ENCODE results near the gene ZBTB5. TPM values are rescaled to one million over a fixed set of nuclear protein-coding genes. Genes with fewer than 3 reads are reported as not detected.
"Not testable (repeated sequence)": the region's sequence is repeated elsewhere in the genome, so short reads cannot be mapped to it uniquely, and the experiment has no call there.

ZBTB5 gene
- total RNA-seq, 1 experiment from 2014 or later: 17.2 TPM

GRCh38 chr9:37468620-37469019, 3.4 kb upstream of the ZBTB5 start:
- H3K27me3 ChIP-seq (replicated peaks; ENCODE audit: insufficient read depth, low read depth, low read length, poor library complexity): no peaks in the 10 kb centered on the region
- POLR2A ChIA-PET (ENCODE audit: low non-redundant PET): no interaction called here
- TF ChIP-seq EZH2 (IDR thresholded peaks at IDR 0.05; ENCODE audit: borderline replicate concordance, low read depth, low read length, poor library complexity, severe bottlenecking) (no peak), CTCF (conservative IDR thresholded peaks at IDR 0.05; ENCODE audit: low read depth, low read length) (no peak)
- H3K4me1 ChIP-seq (ENCODE audit: insufficient read depth, low read length, poor library complexity, severe bottlenecking): peaks cover 28% of the 10 kb centered on the region
- BruUV-seq (replicated peaks): no TSS peak
- no peak overlapping the region for H3K27ac ChIP-seq (ENCODE audit: low read depth, low read length, poor library complexity, severe bottlenecking)
- DNase-seq (ENCODE audit: low spot score): no peak
- no peak overlapping the region for H3K4me3 ChIP-seq (ENCODE audit: low read depth, low read length, poor library complexity, severe bottlenecking)
- no peaks in the 10 kb centered on the region for H3K36me3 ChIP-seq (ENCODE audit: insufficient read depth, low read length, poor library complexity, severe bottlenecking)
- intact Hi-C loops (cut with micrococcal nuclease; ENCODE audit: unreplicated experiment): no loop called here
- H3K9me3 ChIP-seq (ENCODE audit: low read depth, low read length, poor library complexity, severe bottlenecking): no peaks in the 10 kb centered on the region
- CTCF ChIA-PET: no interaction called here

GRCh38 chr9:37467530-37467929, 2.3 kb upstream of the ZBTB5 start:
- CTCF ChIA-PET; BruUV-seq (replicated peaks); H3K4me3 ChIP-seq (ENCODE audit: low read depth, low read length, poor library complexity, severe bottlenecking); intact Hi-C loops (cut with micrococcal nuclease; ENCODE audit: unreplicated experiment); H3K27me3 ChIP-seq (replicated peaks; ENCODE audit: insufficient read depth, low read depth, low read length, poor library complexity); DNase-seq (ENCODE audit: low spot score); H3K36me3 ChIP-seq (ENCODE audit: insufficient read depth, low read length, poor library complexity, severe bottlenecking); POLR2A ChIA-PET (ENCODE audit: low non-redundant PET); H3K9me3 ChIP-seq (ENCODE audit: low read depth, low read length, poor library complexity, severe bottlenecking); H3K27ac ChIP-seq (ENCODE audit: low read depth, low read length, poor library complexity, severe bottlenecking): not testable (repeated sequence)
- H3K4me1 ChIP-seq (ENCODE audit: insufficient read depth, low read length, poor library complexity, severe bottlenecking): peaks cover 33% of the 10 kb centered on the region

- Histone ChIP-seq H3K36me3 (ENCODE audit: insufficient read depth, low read length, poor library complexity, severe bottlenecking) (no peaks in the 10 kb centered on the region), H3K9me3 (ENCODE audit: low read depth, low read length, poor library complexity, severe bottlenecking) (no peaks in the 10 kb centered on the region), H3K27ac (ENCODE audit: low read depth, low read length, poor library complexity, severe bottlenecking) (peak overlapping the region; percentile 85), H3K27me3 (replicated peaks; ENCODE audit: insufficient read depth, low read depth, low read length, poor library complexity) (no peaks in the 10 kb centered on the region), H3K4me3 (ENCODE audit: low read depth, low read length, poor library complexity, severe bottlenecking) (peak overlapping the region; percentile 98), H3K4me1 (ENCODE audit: insufficient read depth, low read length, poor library complexity, severe bottlenecking) (peaks cover 24% of the 10 kb centered on the region)
- CTCF ChIA-PET: interaction anchor here (0.5 to 0.6 kb wide), 2 partner anchors 16 to 43 kb away, joined by 3 to 7 read pairs; partner anchors contain the start of gene GRHPR
- TF ChIP-seq EZH2 (IDR thresholded peaks at IDR 0.05; ENCODE audit: borderline replicate concordance, low read depth, low read length, poor library complexity, severe bottlenecking) (no peak), CTCF (conservative IDR thresholded peaks at IDR 0.05; ENCODE audit: low read depth, low read length) (no peak)
- intact Hi-C loops (cut with micrococcal nuclease; ENCODE audit: unreplicated experiment): no loop called here
- BruUV-seq (replicated peaks): TSS peak; percentile 98
- POLR2A ChIA-PET (ENCODE audit: low non-redundant PET): interaction anchor here (0.6 kb wide), 1 partner anchor 386 kb away, joined by 4 read pairs; no protein-coding TSS in a partner anchor
- peak; percentile 67 for DNase-seq (ENCODE audit: low spot score)
These were observed 923 bp upstream of the ZBTB5 start for GRCh38 chr9:37466037-37466709.

Data from A673 (cell line).